ENCODE data around the gene GTF3C4. TPM values are rescaled to one million over a fixed set of nuclear protein-coding genes. Genes with fewer than 3 reads are reported as not detected.

The GTF3C4 gene
- total RNA-seq, 1 experiment from 2014 or later, result 42.5 TPM

- Histone ChIP-seq H2BK20ac (ENCODE audit: low read depth, low read length, poor library complexity, severe bottlenecking) (no peak overlapping the region), H3K79me2 (ENCODE audit: insufficient read depth, low read length) (peaks cover 4% of the 10 kb centered on the region; the same call in 1 of the 2 replicates), H3K14ac (ENCODE audit: insufficient read depth, low read length) (no peak overlapping the region), H2BK15ac (ENCODE audit: low read depth, low read length) (no peak overlapping the region), H3K4me1 (ENCODE audit: insufficient read depth, low read length) (peaks cover 4% of the 10 kb centered on the region; the same call in 1 of the 2 replicates), H3K27me3 (ENCODE audit: insufficient read depth, low read length) (no peaks in the 10 kb centered on the region), H3K18ac (ENCODE audit: insufficient read length, low read depth, low read length) (no peak overlapping the region), H4K8ac (replicated peaks; ENCODE audit: insufficient read length, low read depth, low read length) (no peak overlapping the region), H2BK120ac (ENCODE audit: low read depth, low read length, poor library complexity, severe bottlenecking) (no peak overlapping the region), H3K27ac (ENCODE audit: insufficient read length, low read depth, low read length) (peak overlapping the region; percentile 13), H3K9me3 (ENCODE audit: control insufficient read depth, low read depth, low read length) (no peaks in the 10 kb centered on the region), H2BK5ac (ENCODE audit: insufficient read length, low read length) (peak overlapping the region; percentile 30), H2BK12ac (ENCODE audit: insufficient read length, low read depth, low read length) (no peak overlapping the region), H4K91ac (ENCODE audit: insufficient read length, low read depth, low read length) (no peak overlapping the region), H3K4me2 (ENCODE audit: insufficient read depth, insufficient read length, low read length) (peak overlapping the region; percentile 46), H3K9ac (ENCODE audit: extremely low read depth, insufficient read length, low read length) (no peak overlapping the region), H3K23ac (ENCODE audit: insufficient read length, low read depth, low read length) (no peak overlapping the region), H4K20me1 (ENCODE audit: control insufficient read depth, insufficient read depth, insufficient read length) (no peaks in the 10 kb centered on the region), H3K56ac (ENCODE audit: insufficient read length, low read depth, low read length) (no peak overlapping the region), H3T11ph (ENCODE audit: low read length) (no peak overlapping the region), H3K79me1 (ENCODE audit: insufficient read depth, low read depth, low read length, poor library complexity, severe bottlenecking) (peaks cover 6% of the 10 kb centered on the region), H2AK5ac (ENCODE audit: insufficient read length, low read length) (no peak overlapping the region), H3K23me2 (ENCODE audit: insufficient read length, low read depth, low read length, poor library complexity, severe bottlenecking) (no peaks in the 10 kb centered on the region), H2AFZ (ENCODE audit: low read length) (no peak overlapping the region), H4K5ac (ENCODE audit: insufficient read length, low read depth, low read length) (no peak overlapping the region), H3K4ac (ENCODE audit: low read depth, low read length) (no peak overlapping the region)
- Mint-ChIP-seq H3K27me3 (ENCODE audit: low read depth) (no peaks in the 10 kb centered on the region), H3K36me3 (ENCODE audit: insufficient read depth in 1 of 3, low read depth in 3 of 3) (peaks cover 15 to 37% (median 28%) of the 10 kb centered on the region in 3 experiments; a peak in 6 of 7 replicates), H3K27ac (no peak overlapping the region), H3K4me1 (peaks cover 4 to 5% of the 10 kb centered on the region in 2 experiments), H3K9me3 (no peaks in the 10 kb centered on the region), H3K4me3 (no peak overlapping the region)
- no peak for DNase-seq
- TF ChIP-seq CTCF (conservative IDR thresholded peaks at IDR 0.05), result no peak
- WGBS (ENCODE audit: extremely low coverage, insufficient read length, low lambda C conversion rate), result no CpG with 5 or more reads among the region's 12 CpGs
Measured at GRCh38 chr9:132662152-132662945, 7.9 kb upstream of the GTF3C4 start.

Data from H9 (cell line).